Endothelial cell of umbilical vein (primary cell): Measurements from ENCODE around the gene PYROXD2. TPM values are rescaled to one million over a fixed set of nuclear protein-coding genes. Genes with fewer than 3 reads are reported as not detected.

Source experiments
- BruUV-seq: library from RNA; stranded (reverse); fragments of 400-500 nt; replicated peaks from 2 replicates; lab custom pipeline; 2021; lab: Mats Ljungman, UMichigan
- CTCF ChIA-PET: fragments of 300-600, 350-600 bp; sonication (Branson Sonifier 250); formaldehyde crosslinking; loops from one replicate; lab custom pipeline; 2021; ENCODE audit warnings: antibody characterized with exemption, inconsistent platforms; lab: Charles Lee
- POLR2A ChIA-PET: fragments of 300-600, 350-600 bp; sonication (Branson Sonifier 250); formaldehyde crosslinking; loops from one replicate; lab custom pipeline; 2021; ENCODE audit warnings: antibody characterized with exemption, inconsistent platforms; lab: Charles Lee
- DNase-seq: peaks from one replicate; pipeline ENCODE4 v3.0.0-alpha.2; 2011; ENCODE audit warnings: low read depth, low spot score
- FAIRE-seq: peaks from 2 replicates; lab custom pipeline; 2011; peaks lifted over from hg19 to GRCh38; lab: Jason Lieb, UNC
- H2AFZ ChIP-seq: 2 replicates; pipeline ENCODE4 v1.6.0; 2012; ENCODE audit warnings: low read depth, low read length, control low read depth, inconsistent platforms
- H3K27ac ChIP-seq: 2 replicates; pipeline ENCODE4 v1.5.1; 2011; ENCODE audit warnings: low read depth, mild to moderate bottlenecking, control low read depth, low read length, moderate library complexity; ENCODE audit not compliant: insufficient read depth
- H3K27me3 ChIP-seq, 2 experiments: 2 replicates each; pipeline versions ENCODE4 v1.6.0 to v1.6.1; 2011; ENCODE audit warnings: low read length in 2 of 2, mixed read lengths in 1 of 2; ENCODE audit not compliant: control insufficient read depth in 2 of 2, insufficient read depth in 2 of 2
- H3K36me3 ChIP-seq, 2 experiments: 2 replicates in 1 of 2; 3 replicates in 1 of 2; pipeline ENCODE4 v1.5.1; 2011; ENCODE audit warnings: low read length in 2 of 2, mild to moderate bottlenecking in 1 of 2, moderate library complexity in 1 of 2; ENCODE audit not compliant: control insufficient read depth in 2 of 2, insufficient read depth in 2 of 2; ENCODE audit errors: extremely low read depth in 1 of 2
- H3K4me1 ChIP-seq: 3 replicates; pipeline ENCODE4 v1.5.1; 2011; ENCODE audit warnings: mild to moderate bottlenecking, low read length; ENCODE audit not compliant: control insufficient read depth, insufficient read depth; ENCODE audit errors: extremely low read depth
- H3K4me2 ChIP-seq: 2 replicates; pipeline ENCODE4 v1.6.1; 2011; ENCODE audit warnings: low read length, control low read depth, mixed read lengths; ENCODE audit not compliant: insufficient read depth
- H3K4me3 ChIP-seq, 3 experiments: fragments of 200-600 bp in 1 of 3; sonication (generic), shearing (Covaris generic) in 1 of 3; replicated peaks in 1 of 3; 2 replicates each; pipeline ENCODE4 v1.5.1; 2011 to 2016; ENCODE audit warnings: control low read depth in 3 of 3, low read length in 3 of 3, mild to moderate bottlenecking in 2 of 3, inconsistent platforms in 1 of 3, low read depth in 1 of 3, moderate library complexity in 1 of 3; ENCODE audit not compliant: insufficient read depth in 1 of 3
- H3K79me2 ChIP-seq: 2 replicates; pipeline ENCODE4 v1.6.0; 2012; ENCODE audit warnings: low read length, inconsistent platforms; ENCODE audit not compliant: control insufficient read depth, insufficient read depth
- H3K9ac ChIP-seq: replicated peaks from 2 replicates; pipeline ENCODE3; 2011; ENCODE audit warnings: low read length, control low read depth; ENCODE audit not compliant: insufficient read depth; ENCODE audit errors: extremely low read depth
- H3K9me1 ChIP-seq: replicated peaks from 3 replicates; pipeline ENCODE4 v1.6.0; 2011; ENCODE audit warnings: mild to moderate bottlenecking, low read length; ENCODE audit not compliant: control insufficient read depth, insufficient read depth; ENCODE audit errors: extremely low read depth
- H3K9me3 ChIP-seq: replicated peaks from 2 replicates; pipeline ENCODE4 v1.5.1; 2012; ENCODE audit warnings: low read length, inconsistent platforms; ENCODE audit not compliant: control insufficient read depth, insufficient read depth
- H4K20me1 ChIP-seq: replicated peaks from 2 replicates; pipeline ENCODE3; 2011; ENCODE audit warnings: mild to moderate bottlenecking, low read length; ENCODE audit not compliant: control insufficient read depth, insufficient read depth; ENCODE audit errors: extremely low read depth
- EZH2 ChIP-seq: IDR thresholded peaks from 2 replicates; pipeline ENCODE4 v1.6.1; 2012; ENCODE audit warnings: borderline replicate concordance, low read depth, mild to moderate bottlenecking, moderate library complexity, low read length, inconsistent platforms; ENCODE audit not compliant: severe bottlenecking
- FOS ChIP-seq: IDR thresholded peaks from 2 replicates; pipeline ENCODE4 v1.6.1; 2011; ENCODE audit warnings: mild to moderate bottlenecking, low read length, moderate library complexity, borderline replicate concordance; ENCODE audit not compliant: insufficient read depth
- GATA2 ChIP-seq: IDR thresholded peaks from 2 replicates; pipeline ENCODE4 v1.7.0; 2011; ENCODE audit warnings: low read depth, mild to moderate bottlenecking, moderate library complexity, mixed read lengths, low read length; ENCODE audit not compliant: insufficient read length, insufficient read depth
- JUN ChIP-seq: IDR thresholded peaks from 2 replicates; pipeline ENCODE4 v1.6.1; 2011; ENCODE audit warnings: borderline replicate concordance, low read depth; ENCODE audit not compliant: insufficient read length, insufficient read depth
- MYC ChIP-seq: IDR thresholded peaks from one replicate; pipeline ENCODE4 v1.6.1; 2011; ENCODE audit warnings: mild to moderate bottlenecking, low read depth, low read length
- POLR2A ChIP-seq: IDR thresholded peaks from 2 replicates; pipeline ENCODE4 v1.6.1; 2012; ENCODE audit warnings: low read depth, mild to moderate bottlenecking, control low read depth, low read length
- POLR2AphosphoS5 ChIP-seq: IDR thresholded peaks from 2 replicates; pipeline ENCODE4 v1.6.1; 2012; ENCODE audit warnings: low read depth, mild to moderate bottlenecking, control low read depth, low read length, moderate library complexity; ENCODE audit not compliant: insufficient read depth
- dilution Hi-C: fragments of 300-500 bp; cut with MboI; formaldehyde crosslinking; loops from one replicate; pipeline ENCODE4 v1.15.0; 2019; ENCODE audit warnings: low sequenced_read_pairs; ENCODE audit not compliant: extremely low pct_ligation_motif_present
- intact Hi-C: fragments of 100-400 bp; cut with micrococcal nuclease; formaldehyde crosslinking; loops from one replicate; pipeline ENCODE4 v1.10.0; 2022
- polyA plus RNA-seq, 4 experiments: library from polyadenylated mRNA; depleted of rRNA in 3 of 4; stranded (reverse) in 3 of 4; unstranded in 1 of 4; fragments of >200 nt; gene quantifications; 2 replicates each; pipeline versions ENCODE4 v1.2.1 to v1.2.3, GENCODE V29; 2011 to 2012; ENCODE audit warnings: missing spikeins in 1 of 4
- total RNA-seq: library from RNA; stranded (reverse); gene quantifications from 2 replicates; pipeline ENCODE4 v1.2.3, GENCODE V29; 2021
- TF ChIP-seq, protein P1 (sequence below): IDR thresholded peaks from 2 replicates; pipeline ENCODE4 v1.6.1; 2011; ENCODE audit not compliant: insufficient read depth, insufficient read length
- TF ChIP-seq, protein P2 (sequence below), 2 donors: IDR thresholded peaks; 1 replicate in 1 of 2; 2 replicates in 1 of 2; pipeline ENCODE4 v1.5.1; 2011; ENCODE audit warnings: low read length in 2 of 2, mild to moderate bottlenecking in 2 of 2, moderate library complexity in 2 of 2, control low read depth in 1 of 2, inconsistent platforms in 1 of 2, low read depth in 1 of 2; ENCODE audit not compliant: insufficient read depth in 1 of 2; ENCODE audit errors: extremely low read depth in 1 of 2

PYROXD2 gene
- total and polyA plus RNA-seq, 2 donors (not counting 3 experiments of a cell fraction or from before 2014, with no cell fraction given): 7.0 to 13.7 TPM

DNA sequence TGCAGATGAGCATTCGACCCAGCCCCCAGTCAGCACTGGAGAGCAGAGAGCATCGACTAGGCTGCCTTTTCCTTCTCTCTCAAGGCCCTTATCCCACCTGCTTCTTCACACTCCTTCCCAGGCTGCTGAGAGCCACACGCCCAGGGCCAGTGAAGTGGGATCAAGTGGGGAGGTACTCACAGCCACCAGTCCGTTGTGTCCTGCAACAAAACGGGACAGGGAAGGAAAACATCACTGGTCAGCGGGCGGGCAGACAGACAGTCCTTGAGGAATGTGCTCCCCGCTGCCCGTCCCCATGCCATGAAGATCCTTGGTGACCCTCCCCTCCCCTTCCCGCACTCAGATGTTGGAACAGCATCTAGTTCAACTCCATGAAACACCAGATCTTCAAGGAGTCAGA is 4.2 kb downstream of the PYROXD2 start:
- Histone ChIP-seq H3K27me3 (no peaks in the 10 kb centered on the region), H3K27ac (no peak overlapping the region), H3K4me3 (no peak overlapping the region), H3K9me1 (no peaks in the 10 kb centered on the region), H3K79me2 (no peaks in the 10 kb centered on the region), H3K36me3 (no peaks in the 10 kb centered on the region), H3K4me2 (no peak overlapping the region), H3K9ac (no peak overlapping the region), H4K20me1 (no peaks in the 10 kb centered on the region), H3K4me1 (peaks cover 13% of the 10 kb centered on the region), H2AFZ (no peak overlapping the region), H3K9me3 (no peaks in the 10 kb centered on the region)
- BruUV-seq: no TSS peak
- ChIA-PET POLR2A (no interaction called here), CTCF (interaction anchor here (1.0 to 1.4 kb wide), 2 partner anchors 9 kb away, joined by 3 read pairs; no protein-coding TSS in a partner anchor)
- DNase-seq: no peak
- dilution Hi-C loops: no loop called here
- intact Hi-C loops: no loop called here
- FAIRE-seq: no peak
- TF ChIP-seq, protein P1, sequence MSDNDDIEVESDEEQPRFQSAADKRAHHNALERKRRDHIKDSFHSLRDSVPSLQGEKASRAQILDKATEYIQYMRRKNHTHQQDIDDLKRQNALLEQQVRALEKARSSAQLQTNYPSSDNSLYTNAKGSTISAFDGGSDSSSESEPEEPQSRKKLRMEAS: no peak
- TF ChIP-seq FOS (no peak), POLR2A (no peak), EZH2 (no peak), POLR2AphosphoS5 (no peak), JUN (no peak), MYC (no peak), GATA2 (no peak)
- TF ChIP-seq, protein P2, sequence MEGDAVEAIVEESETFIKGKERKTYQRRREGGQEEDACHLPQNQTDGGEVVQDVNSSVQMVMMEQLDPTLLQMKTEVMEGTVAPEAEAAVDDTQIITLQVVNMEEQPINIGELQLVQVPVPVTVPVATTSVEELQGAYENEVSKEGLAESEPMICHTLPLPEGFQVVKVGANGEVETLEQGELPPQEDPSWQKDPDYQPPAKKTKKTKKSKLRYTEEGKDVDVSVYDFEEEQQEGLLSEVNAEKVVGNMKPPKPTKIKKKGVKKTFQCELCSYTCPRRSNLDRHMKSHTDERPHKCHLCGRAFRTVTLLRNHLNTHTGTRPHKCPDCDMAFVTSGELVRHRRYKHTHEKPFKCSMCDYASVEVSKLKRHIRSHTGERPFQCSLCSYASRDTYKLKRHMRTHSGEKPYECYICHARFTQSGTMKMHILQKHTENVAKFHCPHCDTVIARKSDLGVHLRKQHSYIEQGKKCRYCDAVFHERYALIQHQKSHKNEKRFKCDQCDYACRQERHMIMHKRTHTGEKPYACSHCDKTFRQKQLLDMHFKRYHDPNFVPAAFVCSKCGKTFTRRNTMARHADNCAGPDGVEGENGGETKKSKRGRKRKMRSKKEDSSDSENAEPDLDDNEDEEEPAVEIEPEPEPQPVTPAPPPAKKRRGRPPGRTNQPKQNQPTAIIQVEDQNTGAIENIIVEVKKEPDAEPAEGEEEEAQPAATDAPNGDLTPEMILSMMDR (IDR thresholded peaks at IDR 0.05; ENCODE audit: extremely low read depth in 1 of 2, insufficient read depth in 1 of 2, low read depth in 1 of 2, low read length in 2 of 2): no peak
